DOHH2 (cell line): ENCODE data around the gene KCNQ1.

Source experiments
- EZH2phosphoT487 ChIP-seq: fragments of 200-600 bp; sonication (generic); IDR thresholded peaks from 2 replicates; pipeline ENCODE4 v1.6.1; 2017; ENCODE audit warnings: borderline replicate concordance, mild to moderate bottlenecking, antibody characterized with exemption, low read length, moderate library complexity, mixed read lengths
- TF ChIP-seq, protein P1 (sequence below): fragments of 200-600 bp; sonication (generic); IDR thresholded peaks from one replicate; pipeline ENCODE4 v1.5.1; 2014; ENCODE audit warnings: antibody characterized with exemption, mild to moderate bottlenecking, low read depth, low read length; ENCODE audit not compliant: poor library complexity, severe bottlenecking

DNA sequence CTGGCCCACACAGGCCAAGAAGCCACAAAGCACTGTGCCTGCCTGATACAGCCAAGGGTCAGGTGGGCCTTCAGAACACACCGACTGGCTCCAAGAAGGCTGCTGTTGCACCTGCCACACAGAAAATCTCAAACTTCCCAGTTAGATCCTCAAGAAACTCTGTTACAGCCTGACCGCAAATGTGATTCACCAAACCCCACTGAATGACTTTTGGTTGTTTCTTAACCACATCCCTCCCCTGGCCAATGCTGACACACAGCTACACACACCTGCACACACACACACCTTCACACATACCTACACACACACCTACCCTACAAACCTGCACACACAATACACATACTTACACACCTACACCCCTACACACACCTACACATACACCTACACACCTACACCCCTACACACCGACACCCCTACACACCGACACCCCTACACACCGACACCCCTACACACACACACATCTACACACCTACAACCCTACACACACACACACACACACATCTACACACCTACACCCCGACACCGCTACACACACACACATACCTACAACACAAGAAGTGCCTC, 409.3 kb downstream of the KCNQ1 start:
- TF ChIP-seq, protein P1, sequence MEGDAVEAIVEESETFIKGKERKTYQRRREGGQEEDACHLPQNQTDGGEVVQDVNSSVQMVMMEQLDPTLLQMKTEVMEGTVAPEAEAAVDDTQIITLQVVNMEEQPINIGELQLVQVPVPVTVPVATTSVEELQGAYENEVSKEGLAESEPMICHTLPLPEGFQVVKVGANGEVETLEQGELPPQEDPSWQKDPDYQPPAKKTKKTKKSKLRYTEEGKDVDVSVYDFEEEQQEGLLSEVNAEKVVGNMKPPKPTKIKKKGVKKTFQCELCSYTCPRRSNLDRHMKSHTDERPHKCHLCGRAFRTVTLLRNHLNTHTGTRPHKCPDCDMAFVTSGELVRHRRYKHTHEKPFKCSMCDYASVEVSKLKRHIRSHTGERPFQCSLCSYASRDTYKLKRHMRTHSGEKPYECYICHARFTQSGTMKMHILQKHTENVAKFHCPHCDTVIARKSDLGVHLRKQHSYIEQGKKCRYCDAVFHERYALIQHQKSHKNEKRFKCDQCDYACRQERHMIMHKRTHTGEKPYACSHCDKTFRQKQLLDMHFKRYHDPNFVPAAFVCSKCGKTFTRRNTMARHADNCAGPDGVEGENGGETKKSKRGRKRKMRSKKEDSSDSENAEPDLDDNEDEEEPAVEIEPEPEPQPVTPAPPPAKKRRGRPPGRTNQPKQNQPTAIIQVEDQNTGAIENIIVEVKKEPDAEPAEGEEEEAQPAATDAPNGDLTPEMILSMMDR: no peak
- TF ChIP-seq EZH2phosphoT487: no peak
